ENCODE results near the gene POLR3G.

POLR3G gene

GRCh38 chr5:90529194-90529938 is 54.7 kb downstream of the POLR3G start, which contains the start of gene LYSMD3:
TSS of gene LYSMD3 (minus strand) at chr5:90529584. CDS start at chr5:90525289, 4,295 bp downstream.
- peak within 1 kb of the TSS; percentile 23 to 94 for H3K23ac ChIP-seq (ENCODE audit: low read length in 2 of 2)
- peak within 1 kb of the TSS; percentile 92 for H2AFZ ChIP-seq (ENCODE audit: low read depth, low read length)
- H2BK12ac ChIP-seq (ENCODE audit: low read length in 2 of 2): peak within 1 kb of the TSS; percentile 28 to 74
- peak within 1 kb of the TSS; percentile 90 to 97 for H3K4me3 ChIP-seq (ENCODE audit: insufficient read depth in 1 of 2, low read depth in 1 of 2, low read length in 2 of 2)
- H3K27me3 ChIP-seq (ENCODE audit: control insufficient read depth in 1 of 2, insufficient read depth in 1 of 2, low read length in 2 of 2): peaks cover 0 to 6% of the 10 kb centered on the region in 2 experiments
- peak within 1 kb of the TSS; percentile 97 for H4K8ac ChIP-seq (ENCODE audit: low read length)
- H2AK5ac ChIP-seq (ENCODE audit: low read length, severe bottlenecking): no peak within 1 kb of the TSS
- peak within 1 kb of the TSS; percentile 39 to 98 for H3K14ac ChIP-seq (ENCODE audit: low read length in 2 of 2)
- H3K27ac ChIP-seq (ENCODE audit: low read length, poor library complexity, severe bottlenecking): peak within 1 kb of the TSS; percentile 86
- peak within 1 kb of the TSS; percentile 90 for H2BK15ac ChIP-seq (ENCODE audit: low read depth, poor library complexity, severe bottlenecking)
- peak within 1 kb of the TSS; percentile 96 to 98 for H3K18ac ChIP-seq (ENCODE audit: low read depth in 1 of 2, low read length in 2 of 2)
- peak within 1 kb of the TSS; percentile 95 for H3K9ac ChIP-seq (ENCODE audit: low read length)
- peaks cover 3% of the 10 kb centered on the region for H3K79me1 ChIP-seq (replicated peaks; ENCODE audit: low read length, poor library complexity, severe bottlenecking)
- H2BK120ac ChIP-seq (ENCODE audit: low read depth, low read length): peak within 1 kb of the TSS; percentile 67
- H2BK5ac ChIP-seq (ENCODE audit: low read depth, low read length, poor library complexity, severe bottlenecking): no peak within 1 kb of the TSS
- H3K4me2 ChIP-seq (ENCODE audit: low read length, poor library complexity, severe bottlenecking): peak within 1 kb of the TSS; percentile 78
- no peaks in the 10 kb centered on the region for H3K9me3 ChIP-seq (ENCODE audit: control insufficient read depth, low read length)
- WGBS: under 1% methylated on average over 50 of the region's 64 CpGs
- H3K36me3 ChIP-seq (ENCODE audit: control insufficient read depth in 1 of 2, insufficient read depth in 2 of 2, low read depth in 1 of 2, low read length in 2 of 2): peaks cover 4 to 7% of the 10 kb centered on the region in 2 experiments
- H3K4me1 ChIP-seq (ENCODE audit: control insufficient read depth, insufficient read depth, low read depth, low read length): no peaks in the 10 kb centered on the region
- DNase-seq: peak; percentile 96
- H3K4ac ChIP-seq (ENCODE audit: low read depth in 1 of 2, low read length in 2 of 2): peak within 1 kb of the TSS; percentile 89 to 97
- peak within 1 kb of the TSS; percentile 94 for H4K91ac ChIP-seq (ENCODE audit: low read length)

GRCh38 chr5:90529939-90530677 is 55.4 kb downstream of the POLR3G start:
- H3K79me1 ChIP-seq (replicated peaks; ENCODE audit: low read length, poor library complexity, severe bottlenecking): peaks cover 1% of the 10 kb centered on the region
- H2AK5ac ChIP-seq (ENCODE audit: low read length, severe bottlenecking): no peak overlapping the region
- peak overlapping the region; percentile 86 for H3K27ac ChIP-seq (ENCODE audit: low read length, poor library complexity, severe bottlenecking)
- peak overlapping the region; percentile 95 for H3K9ac ChIP-seq (ENCODE audit: low read length)
- H3K18ac ChIP-seq (ENCODE audit: low read depth in 1 of 2, low read length in 2 of 2): peak overlapping the region; percentile 77 to 96
- no peaks in the 10 kb centered on the region for H3K4me1 ChIP-seq (ENCODE audit: control insufficient read depth, insufficient read depth, low read depth, low read length)
- peak overlapping the region; percentile 74 for H2AFZ ChIP-seq (ENCODE audit: low read depth, low read length)
- H3K27me3 ChIP-seq (ENCODE audit: control insufficient read depth in 1 of 2, insufficient read depth in 1 of 2, low read length in 2 of 2): peaks cover 0 to 6% of the 10 kb centered on the region in 2 experiments
- no peaks in the 10 kb centered on the region for H3K9me3 ChIP-seq (ENCODE audit: control insufficient read depth, low read length)
- peaks cover 0 to 2% of the 10 kb centered on the region in 2 experiments for H3K36me3 ChIP-seq (ENCODE audit: control insufficient read depth in 1 of 2, insufficient read depth in 2 of 2, low read depth in 1 of 2, low read length in 2 of 2)
- peak overlapping the region; percentile 54 for H2BK120ac ChIP-seq (ENCODE audit: low read depth, low read length)
- WGBS: 7% methylated on average over 11 of the region's 13 CpGs
- peak; percentile 83 for DNase-seq
- no peak overlapping the region for H2BK12ac ChIP-seq (ENCODE audit: low read length in 2 of 2)
- peak overlapping the region in 1 of 2 experiments; percentile 19 for H3K23ac ChIP-seq (ENCODE audit: low read length in 2 of 2)
- H3K14ac ChIP-seq (ENCODE audit: low read length in 2 of 2): peak overlapping the region in 1 of 2 experiments; percentile 29
- H2BK15ac ChIP-seq (ENCODE audit: low read depth, poor library complexity, severe bottlenecking): no peak overlapping the region
- no peak overlapping the region for H2BK5ac ChIP-seq (ENCODE audit: low read depth, low read length, poor library complexity, severe bottlenecking)
- H3K4me2 ChIP-seq (ENCODE audit: low read length, poor library complexity, severe bottlenecking): peak overlapping the region; percentile 78
- H4K8ac ChIP-seq (ENCODE audit: low read length): peak overlapping the region; percentile 97
- peak overlapping the region; percentile 72 to 89 for H3K4ac ChIP-seq (ENCODE audit: low read depth in 1 of 2, low read length in 2 of 2)
- peak overlapping the region; percentile 88 to 90 for H3K4me3 ChIP-seq (ENCODE audit: insufficient read depth in 1 of 2, low read depth in 1 of 2, low read length in 2 of 2)
- H4K91ac ChIP-seq (ENCODE audit: low read length): peak overlapping the region; percentile 94

- H2BK5ac ChIP-seq (ENCODE audit: low read depth, low read length, poor library complexity, severe bottlenecking): no peak overlapping the region
- H3K4me1 ChIP-seq (ENCODE audit: control insufficient read depth, insufficient read depth, low read depth, low read length): no peaks in the 10 kb centered on the region
- H3K27me3 ChIP-seq (ENCODE audit: control insufficient read depth in 1 of 2, insufficient read depth in 1 of 2, low read length in 2 of 2): peaks cover 0 to 6% of the 10 kb centered on the region in 2 experiments
- no peak overlapping the region for H3K14ac ChIP-seq (ENCODE audit: low read length in 2 of 2)
- no peak overlapping the region for H4K91ac ChIP-seq (ENCODE audit: low read length)
- H4K8ac ChIP-seq (ENCODE audit: low read length): no peak overlapping the region
- H3K4me3 ChIP-seq (ENCODE audit: insufficient read depth in 1 of 2, low read depth in 1 of 2, low read length in 2 of 2): peak overlapping the region in 1 of 2 experiments; percentile 90
- no peak overlapping the region for H3K23ac ChIP-seq (ENCODE audit: low read length in 2 of 2)
- peaks cover 1% of the 10 kb centered on the region for H3K79me1 ChIP-seq (replicated peaks; ENCODE audit: low read length, poor library complexity, severe bottlenecking)
- no peak overlapping the region for H3K4ac ChIP-seq (ENCODE audit: low read depth in 1 of 2, low read length in 2 of 2)
- no peak overlapping the region for H2AK5ac ChIP-seq (ENCODE audit: low read length, severe bottlenecking)
- H3K9me3 ChIP-seq (ENCODE audit: control insufficient read depth, low read length): no peaks in the 10 kb centered on the region
- H3K18ac ChIP-seq (ENCODE audit: low read depth in 1 of 2, low read length in 2 of 2): no peak overlapping the region
- H2BK12ac ChIP-seq (ENCODE audit: low read length in 2 of 2): no peak overlapping the region
- H3K9ac ChIP-seq (ENCODE audit: low read length): peak overlapping the region; percentile 95
- no peak overlapping the region for H3K4me2 ChIP-seq (ENCODE audit: low read length, poor library complexity, severe bottlenecking)
- no peak overlapping the region for H2BK15ac ChIP-seq (ENCODE audit: low read depth, poor library complexity, severe bottlenecking)
- H3K27ac ChIP-seq (ENCODE audit: low read length, poor library complexity, severe bottlenecking): no peak overlapping the region
- no peak overlapping the region for H2BK120ac ChIP-seq (ENCODE audit: low read depth, low read length)
- H3K36me3 ChIP-seq (ENCODE audit: control insufficient read depth in 1 of 2, insufficient read depth in 2 of 2, low read depth in 1 of 2, low read length in 2 of 2): no peaks in the 10 kb centered on the region
- WGBS: 78% methylated on average over 6 of the region's 9 CpGs
- no peak overlapping the region for H2AFZ ChIP-seq (ENCODE audit: low read depth, low read length)
- DNase-seq: no peak
Measured at GRCh38 chr5:90530736-90531487, 56.2 kb downstream of the POLR3G start.

Data from mesenchymal stem cell (in vitro differentiated cells and primary cell).